B cell (primary cell): Measurements from ENCODE around the gene PARVG. TPM values are rescaled to one million over a fixed set of nuclear protein-coding genes. Genes with fewer than 3 reads are reported as not detected.

Source experiments
- ATAC-seq: fragments of 200-7000 bp; cut with Tn5 transposase; one replicate; pipeline ENCODE4 v1.10.0; 2021; ENCODE audit warnings: low read depth, mild to moderate bottlenecking, moderate number of reproducible peaks, moderate library complexity
- CTCF ChIA-PET: fragments of 350-600 bp; sonication (Branson Sonifier 250); formaldehyde crosslinking; loops from one replicate; lab custom pipeline; 2021; ENCODE audit warnings: antibody characterized with exemption, inconsistent platforms; lab: Charles Lee
- POLR2A ChIA-PET: fragments of 350-600 bp; sonication (Branson Sonifier 250); formaldehyde crosslinking; loops from one replicate; lab custom pipeline; 2021; ENCODE audit warnings: antibody characterized with exemption; lab: Charles Lee
- DNase-seq: peaks from one replicate; pipeline ENCODE4 v3.0.0; 2013
- H2AFZ ChIP-seq: 2 replicates; pipeline ENCODE4 v1.6.1; 2012; ENCODE audit warnings: mild to moderate bottlenecking, low read depth, low read length; ENCODE audit not compliant: insufficient read depth, poor library complexity, severe bottlenecking
- H3K27ac ChIP-seq, 2 donors: 1 replicate in 1 of 2; 2 replicates in 1 of 2; pipeline ENCODE4 v1.5.1; 2012 to 2013; ENCODE audit warnings: low read length in 2 of 2, mild to moderate bottlenecking in 2 of 2, moderate library complexity in 1 of 2
- H3K27me3 ChIP-seq, 4 experiments: fragments of 200-600 bp in 1 of 4; sonication (generic) in 1 of 4; replicated peaks in 1 of 4; 1 replicate in 2 of 4; 2 replicates in 2 of 4; pipeline versions ENCODE4 v1.6.1 to v1.7.0; 2013 to 2016; ENCODE audit warnings: low read length in 3 of 4, mild to moderate bottlenecking in 2 of 4, mixed read lengths in 1 of 4, moderate library complexity in 1 of 4; ENCODE audit not compliant: insufficient read depth in 4 of 4, control insufficient read depth in 3 of 4; ENCODE audit errors: control extremely low read depth in 1 of 4
- H3K36me3 ChIP-seq, 2 experiments: replicated peaks in 1 of 2; 1 replicate in 1 of 2; 2 replicates in 1 of 2; pipeline versions ENCODE4 v1.6.1 to v1.7.1; 2013; ENCODE audit warnings: low read length in 1 of 2; ENCODE audit not compliant: insufficient read depth in 2 of 2, control insufficient read depth in 1 of 2; ENCODE audit errors: control extremely low read depth in 1 of 2, extremely low read depth in 1 of 2
- H3K4me1 ChIP-seq, 2 donors: fragments of 200-600 bp in 1 of 2; sonication (generic) in 1 of 2; 1 replicate in 1 of 2; 2 replicates in 1 of 2; pipeline versions ENCODE4 v1.5.1 to v1.6.1; 2013 to 2017; ENCODE audit warnings: low read length in 2 of 2; ENCODE audit not compliant: control insufficient read depth in 2 of 2, insufficient read depth in 2 of 2
- H3K4me2 ChIP-seq: replicated peaks from 2 replicates; pipeline ENCODE3; 2012; ENCODE audit warnings: mild to moderate bottlenecking, low read depth, low read length; ENCODE audit not compliant: poor library complexity, severe bottlenecking
- H3K4me3 ChIP-seq, 5 experiments: fragments of 200-600 bp in 1 of 5; sonication (generic) in 1 of 5; 1 replicate in 3 of 5; 2 replicates in 2 of 5; pipeline versions ENCODE4 v1.5.1 to v1.7.0; 2011 to 2016; ENCODE audit warnings: low read length in 4 of 5, mild to moderate bottlenecking in 4 of 5, low read depth in 2 of 5, control low read depth in 1 of 5, moderate library complexity in 1 of 5; ENCODE audit not compliant: insufficient read depth in 1 of 5; ENCODE audit errors: control extremely low read depth in 1 of 5, extremely low read depth in 1 of 5
- H3K79me2 ChIP-seq: fragments of 200-600 bp; sonication (generic); one replicate; pipeline ENCODE4 v1.6.0; 2016; ENCODE audit warnings: low read length; ENCODE audit not compliant: control insufficient read depth, insufficient read depth
- H3K9ac ChIP-seq: fragments of 200-600 bp; sonication (generic); 2 replicates; pipeline ENCODE4 v1.6.1; 2017; ENCODE audit warnings: mild to moderate bottlenecking, low read length, moderate library complexity
- H3K9me3 ChIP-seq, 3 donors: one replicate each; pipeline versions ENCODE4 v1.6.1 to v1.7.1; 2013; ENCODE audit warnings: low read length in 2 of 3; ENCODE audit not compliant: control insufficient read depth in 2 of 3, insufficient read depth in 1 of 3; ENCODE audit errors: control extremely low read depth in 1 of 3
- H4K20me1 ChIP-seq: 2 replicates; pipeline ENCODE4 v1.6.0; 2012; ENCODE audit warnings: mild to moderate bottlenecking, low read length; ENCODE audit not compliant: insufficient read depth, control insufficient read depth, poor library complexity, severe bottlenecking
- H3K27ac Mint-ChIP-seq: one replicate; pipeline ENCODE4 v1.8.0; 2021; ENCODE audit warnings: mixed read lengths
- H3K27me3 Mint-ChIP-seq: one replicate; pipeline ENCODE4 v1.8.0; 2021; ENCODE audit warnings: mixed read lengths
- H3K4me1 Mint-ChIP-seq: one replicate; pipeline ENCODE4 v1.8.0; 2021; ENCODE audit warnings: mixed read lengths
- H3K4me3 Mint-ChIP-seq: one replicate; pipeline ENCODE4 v1.8.0; 2021; ENCODE audit warnings: mixed read lengths
- H3K9me3 Mint-ChIP-seq: one replicate; pipeline ENCODE4 v1.8.0; 2022; ENCODE audit warnings: mixed read lengths; ENCODE audit not compliant: insufficient read depth
- CTCF ChIP-seq: fragments of 200-600 bp; IDR thresholded peaks from one replicate; pipeline ENCODE4 v1.8.0; 2022; ENCODE audit warnings: antibody characterized with exemption, mild to moderate bottlenecking
- EZH2 ChIP-seq: IDR thresholded peaks from 2 replicates; pipeline ENCODE4 v1.6.1; 2012; ENCODE audit warnings: borderline replicate concordance, low read depth, mild to moderate bottlenecking, moderate library complexity, low read length; ENCODE audit not compliant: insufficient read depth, poor library complexity, severe bottlenecking
- WGBS: methylation state at CpG from one replicate; pipeline ENCODE4 v1.1.5; 2013; ENCODE audit warnings: missing lambda C conversion rate; ENCODE audit not compliant: insufficient coverage; 5-methylcytosine and 5-hydroxymethylcytosine counted together
- intact Hi-C: fragments of 100-400 bp; cut with micrococcal nuclease; formaldehyde crosslinking; loops from one replicate; pipeline ENCODE4 v1.10.0; 2022
- polyA plus RNA-seq: library from polyadenylated mRNA; depleted of rRNA; stranded (reverse); fragments of >200 nt; gene quantifications from 2 replicates; pipeline ENCODE4 v1.2.3, GENCODE V29; 2012
- total RNA-seq, 2 donors: library from RNA; stranded (reverse); fragments of 120-200 nt in 1 of 2; gene quantifications; 1 replicate in 1 of 2; 2 replicates in 1 of 2; pipeline versions ENCODE4 v1.2.3 to v1.2.4, GENCODE V29; 2013 to 2022

The PARVG gene
- total and polyA plus RNA-seq, 2 donors (not counting 1 experiment from before 2014, with no cell fraction given): 247 to 698 TPM

GRCh38 chr22:44137415-44137814 is 43.3 kb upstream of the PARVG start:
- Histone ChIP-seq H3K9ac (no peak overlapping the region), H3K36me3 (peaks cover 0 to 71% of the 10 kb centered on the region in 2 experiments), H3K4me1 (no peaks in the 10 kb centered on the region), H3K27me3 (no peaks in the 10 kb centered on the region), H3K4me3 (no peak overlapping the region), H2AFZ (no peak overlapping the region), H3K79me2 (no peaks in the 10 kb centered on the region), H3K4me2 (no peak overlapping the region), H4K20me1 (no peaks in the 10 kb centered on the region), H3K27ac (no peak overlapping the region), H3K9me3 (peaks cover 0 to 18% (median 7%) of the 10 kb centered on the region in 3 donors)
- H3K27me3 Mint-ChIP-seq: no peaks in the 10 kb centered on the region
- ATAC-seq (no peak), DNase-seq (no peak)
- H3K4me1 Mint-ChIP-seq: no peaks in the 10 kb centered on the region
- H3K27ac Mint-ChIP-seq: no peak overlapping the region
- ChIA-PET POLR2A (no interaction called here), CTCF (interaction anchor here (1.0 kb wide), 1 partner anchor 43 kb away, joined by 3 read pairs; the partner anchor contains the start of gene PARVG)
- no peak overlapping the region for H3K4me3 Mint-ChIP-seq
- WGBS: 100% methylated on average over 1 of the region's 3 CpGs
- intact Hi-C loops: no loop called here
- H3K9me3 Mint-ChIP-seq: no peaks in the 10 kb centered on the region
- no peak for TF ChIP-seq CTCF
- TF ChIP-seq EZH2: no peak

- no peak overlapping the region for H3K4me2 ChIP-seq
- no peak overlapping the region for H3K9ac ChIP-seq
- H4K20me1 ChIP-seq: no peaks in the 10 kb centered on the region
- CTCF ChIA-PET: interaction anchor here (2.3 kb wide), 1 partner anchor 147 kb away, joined by 7 read pairs; no protein-coding TSS in a partner anchor
- peaks cover under 1% of the 10 kb centered on the region for H3K4me1 Mint-ChIP-seq
- ATAC-seq: no peak
- 100% methylated on average over 4 of the region's 6 CpGs for WGBS
- H3K27me3 Mint-ChIP-seq: no peaks in the 10 kb centered on the region
- no peak for DNase-seq
- H2AFZ ChIP-seq: no peak overlapping the region
- H3K9me3 ChIP-seq: peaks cover 0 to 17% (median 7%) of the 10 kb centered on the region in 3 donors
- intact Hi-C loops: no loop called here
- H3K4me3 ChIP-seq: no peak overlapping the region
- H3K4me3 Mint-ChIP-seq: no peak overlapping the region
- peaks cover 0 to 58% of the 10 kb centered on the region in 2 experiments for H3K36me3 ChIP-seq
- POLR2A ChIA-PET: no interaction called here
- H3K27me3 ChIP-seq: no peaks in the 10 kb centered on the region
- H3K9me3 Mint-ChIP-seq: no peaks in the 10 kb centered on the region
- H3K27ac Mint-ChIP-seq: no peak overlapping the region
- no peaks in the 10 kb centered on the region for H3K4me1 ChIP-seq
- TF ChIP-seq CTCF (no peak), EZH2 (no peak)
- H3K27ac ChIP-seq: no peak overlapping the region
- no peaks in the 10 kb centered on the region for H3K79me2 ChIP-seq
These were observed 41.0 kb upstream of the PARVG start for GRCh38 chr22:44139773-44140172.
